Measurements from ENCODE around the gene CNTN5.

The CNTN5 gene

DNA sequence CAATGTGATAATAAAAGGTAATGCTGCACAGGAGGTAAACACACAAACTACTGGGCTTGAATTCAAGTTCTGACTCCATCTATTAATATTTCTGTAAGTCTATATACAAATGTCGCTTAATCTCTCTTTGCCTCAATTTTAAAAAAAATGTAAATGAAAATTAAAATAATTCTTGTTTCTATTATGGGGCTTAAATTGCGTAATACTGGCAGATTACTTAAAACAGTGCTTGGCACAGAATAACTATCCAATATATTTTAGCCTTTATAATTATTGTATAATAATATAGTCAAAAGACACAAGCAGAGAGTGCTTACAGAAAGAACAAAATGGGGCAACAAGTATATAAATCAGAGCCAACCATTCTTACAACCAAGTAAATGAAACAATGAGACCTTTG is 489.1 kb downstream of the CNTN5 start:
- DNase-seq (ENCODE audit: low spot score), result no peak

- DNase-seq (ENCODE audit: low spot score), result no peak
Measured at GRCh38 chr11:99513368-99513767, 492.6 kb downstream of the CNTN5 start.

GRCh38 chr11:99519095-99519494 is 498.3 kb downstream of the CNTN5 start:
- DNase-seq (ENCODE audit: low spot score), result no peak

- no peak for DNase-seq (ENCODE audit: low spot score)
Measured at GRCh38 chr11:99522467-99523173, 501.9 kb downstream of the CNTN5 start.

DNA sequence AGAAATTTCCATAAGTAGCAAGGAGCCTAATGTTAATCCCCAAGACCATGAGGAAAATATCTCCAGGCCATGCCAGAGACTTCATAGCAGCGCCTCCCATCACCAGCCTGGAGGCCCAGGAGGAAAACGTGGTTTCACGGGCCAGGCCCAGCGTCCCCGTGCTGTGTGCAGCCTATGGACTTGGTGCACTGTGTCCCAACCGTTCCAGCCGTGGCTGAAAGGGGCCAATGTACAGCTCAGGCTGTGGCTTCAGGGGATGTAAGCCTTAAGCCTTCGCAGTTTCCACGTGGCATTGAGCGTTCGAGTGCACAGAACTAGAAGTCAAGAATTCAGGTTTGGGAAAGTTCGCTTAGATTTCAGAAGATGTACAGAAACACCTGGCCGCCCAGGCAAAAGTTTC is 510.7 kb downstream of the CNTN5 start:
- DNase-seq (ENCODE audit: low spot score), result no peak

DNA sequence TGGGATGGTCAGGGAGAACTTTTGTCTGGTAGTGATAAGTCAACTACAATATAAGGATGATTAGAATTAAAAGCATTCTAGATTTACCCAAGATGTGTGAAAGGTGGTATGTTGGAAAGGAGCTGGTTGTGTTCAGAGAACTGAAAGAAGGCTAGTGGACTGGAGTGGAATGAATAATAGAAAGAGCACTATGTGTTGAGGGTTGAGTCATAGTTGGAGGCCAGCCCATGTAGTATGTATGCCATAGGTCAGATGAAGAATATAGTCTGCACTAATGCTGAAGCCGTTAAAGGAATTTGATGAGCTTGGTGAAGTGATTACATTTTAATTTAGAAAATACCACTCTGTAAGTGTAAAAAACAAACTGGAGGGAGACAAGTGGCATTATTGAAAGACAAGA is 514.1 kb downstream of the CNTN5 start:
- no peak for DNase-seq (ENCODE audit: low spot score)

DNA sequence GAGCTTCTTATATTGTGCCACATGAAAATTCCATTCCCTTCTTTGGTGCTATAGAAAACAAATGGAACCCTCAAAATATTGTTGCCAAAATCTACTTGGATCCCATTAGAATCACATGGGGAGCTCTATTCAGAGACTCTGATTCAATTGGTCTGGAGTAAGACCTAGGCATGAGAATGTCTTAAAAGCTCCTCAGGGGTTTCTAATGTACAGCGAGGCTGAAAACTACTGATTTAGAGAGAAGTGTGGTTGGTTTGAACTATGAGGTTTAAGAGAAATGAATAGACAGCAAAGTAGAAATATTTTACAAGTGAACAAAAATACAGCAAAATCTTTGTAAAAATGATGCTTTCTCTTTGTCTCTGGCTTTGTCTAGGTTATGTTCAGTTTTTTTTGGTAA is 514.7 kb downstream of the CNTN5 start:
- DNase-seq (ENCODE audit: low spot score), result no peak

DNA sequence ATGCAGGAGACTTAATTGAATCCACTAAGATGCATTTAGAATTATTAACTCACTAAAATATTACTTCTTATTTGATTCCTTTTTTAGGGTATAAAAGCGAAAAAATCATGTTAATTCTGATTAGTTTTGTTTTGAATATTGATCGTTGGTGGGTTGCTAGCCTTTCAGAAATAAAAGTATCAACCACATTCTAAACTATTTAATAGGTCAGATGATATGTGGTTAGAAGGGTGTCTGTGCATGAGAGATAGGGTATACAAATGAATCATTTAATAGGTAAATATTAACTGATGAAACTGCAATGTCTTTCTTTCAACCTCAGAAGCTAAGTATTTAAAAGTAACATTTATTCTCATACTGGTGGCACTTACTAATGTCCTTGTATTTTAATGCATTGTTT is 515.1 kb downstream of the CNTN5 start:
- DNase-seq (ENCODE audit: low spot score), result no peak

DNA sequence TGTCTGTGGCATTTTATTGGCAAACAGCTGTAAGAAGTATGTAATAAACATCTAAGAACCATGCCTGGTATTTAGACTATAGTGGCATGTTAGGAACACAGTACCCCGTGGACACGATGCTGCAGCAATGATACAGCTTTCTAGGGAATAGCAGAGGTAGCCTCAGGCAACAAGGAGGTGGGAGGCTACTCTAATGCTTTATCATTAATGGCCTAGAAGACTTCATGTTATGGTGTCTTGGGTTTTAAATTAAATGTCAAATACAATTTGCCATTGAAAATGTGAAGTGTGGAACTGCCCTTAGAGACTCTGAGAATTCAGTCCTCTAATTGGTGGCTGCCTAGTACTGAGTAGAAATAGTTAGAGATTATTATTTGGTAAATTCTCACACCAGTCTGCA is 516.9 kb downstream of the CNTN5 start:
- DNase-seq (ENCODE audit: low spot score), result no peak

GRCh38 chr11:99545616-99546015 is 524.9 kb downstream of the CNTN5 start:
- DNase-seq (ENCODE audit: low spot score), result no peak

GRCh38 chr11:99548264-99548663 is 527.5 kb downstream of the CNTN5 start:
- DNase-seq (ENCODE audit: low spot score), result no peak

DNA sequence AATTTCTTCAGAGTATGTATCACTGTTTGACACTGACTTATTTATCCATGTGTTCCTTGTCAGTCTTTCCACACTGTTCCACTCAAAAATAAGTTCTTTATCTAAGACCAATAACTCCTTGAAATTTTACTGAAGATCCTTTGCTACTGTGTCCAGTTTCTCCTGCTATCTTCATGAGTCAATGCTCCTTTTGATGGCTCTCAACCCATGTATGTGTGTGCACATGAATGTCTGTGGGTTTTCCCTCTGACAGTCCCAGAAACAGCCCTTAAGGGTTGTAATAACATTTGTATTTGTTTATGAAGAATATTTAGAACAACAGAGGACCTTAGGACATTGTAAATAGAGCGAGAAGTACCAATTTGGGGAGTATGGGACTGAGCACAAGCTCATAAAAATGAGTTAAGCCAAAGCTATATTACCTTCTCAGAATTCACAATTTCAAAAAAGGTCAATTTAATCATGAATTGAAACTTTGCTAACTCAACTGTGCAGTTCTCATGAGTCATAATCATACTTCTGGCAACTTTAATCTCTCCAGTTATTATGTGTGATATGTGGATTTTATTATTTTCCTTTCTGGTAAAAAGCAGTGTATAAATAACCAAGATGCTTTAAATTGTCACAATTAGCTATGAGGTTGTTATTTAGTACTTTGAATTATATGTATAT is 533.6 kb downstream of the CNTN5 start:
- no peak for DNase-seq (ENCODE audit: low spot score)

DNA sequence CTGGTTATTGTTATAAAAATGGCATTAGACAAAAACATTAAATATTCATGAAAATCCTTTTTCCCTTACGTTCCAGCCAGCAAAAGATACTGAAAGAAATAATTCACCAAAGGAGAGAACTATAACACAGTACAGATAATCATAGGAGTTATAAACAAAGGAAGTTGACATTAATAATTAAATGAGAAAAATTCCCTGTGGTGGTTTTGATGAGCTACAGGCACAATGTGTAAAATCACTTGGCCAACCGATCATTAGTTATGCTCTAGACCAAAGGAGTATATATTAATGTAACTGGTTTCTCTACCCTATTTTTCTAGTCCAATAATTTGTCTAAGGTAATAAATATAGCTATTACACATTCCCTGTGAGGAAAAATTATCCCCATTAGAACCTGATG is 534.7 kb downstream of the CNTN5 start:
- DNase-seq (ENCODE audit: low spot score), result no peak

GRCh38 chr11:99565333-99565732 is 544.6 kb downstream of the CNTN5 start:
- DNase-seq (ENCODE audit: low spot score), result no peak

DNA sequence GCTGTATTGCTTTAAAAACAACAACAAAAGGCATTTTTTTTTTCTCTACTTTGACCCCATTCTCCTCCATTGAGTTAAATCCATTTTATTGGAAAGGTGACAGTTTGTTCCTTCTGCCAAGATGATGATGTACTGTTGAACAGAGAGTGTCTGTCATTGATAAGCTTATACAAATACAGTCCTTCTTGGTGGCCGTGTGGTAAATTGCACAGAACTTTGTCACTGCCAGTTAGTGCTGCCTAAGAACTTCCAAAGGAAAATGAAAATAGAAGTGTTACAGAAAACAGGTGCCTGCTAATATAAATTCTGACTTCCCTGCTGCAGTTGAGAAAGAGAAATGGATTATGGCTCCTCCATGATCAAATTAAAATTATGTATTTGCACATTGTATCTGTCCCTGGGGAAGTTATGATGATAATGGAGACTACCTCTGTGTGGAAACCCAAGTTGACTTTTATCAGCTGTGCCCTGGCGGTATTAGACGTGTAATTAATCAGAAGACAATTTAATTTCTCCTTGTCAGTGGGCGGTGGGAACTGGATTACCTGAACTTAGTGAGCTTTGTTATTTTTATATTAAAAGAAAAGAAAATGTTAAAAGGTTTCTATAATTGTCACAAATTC is 546.7 kb downstream of the CNTN5 start:
- DNase-seq (ENCODE audit: low spot score), result no peak

- DNase-seq (ENCODE audit: low spot score), result no peak
Measured at GRCh38 chr11:99568808-99569207, 548.1 kb downstream of the CNTN5 start.

DNA sequence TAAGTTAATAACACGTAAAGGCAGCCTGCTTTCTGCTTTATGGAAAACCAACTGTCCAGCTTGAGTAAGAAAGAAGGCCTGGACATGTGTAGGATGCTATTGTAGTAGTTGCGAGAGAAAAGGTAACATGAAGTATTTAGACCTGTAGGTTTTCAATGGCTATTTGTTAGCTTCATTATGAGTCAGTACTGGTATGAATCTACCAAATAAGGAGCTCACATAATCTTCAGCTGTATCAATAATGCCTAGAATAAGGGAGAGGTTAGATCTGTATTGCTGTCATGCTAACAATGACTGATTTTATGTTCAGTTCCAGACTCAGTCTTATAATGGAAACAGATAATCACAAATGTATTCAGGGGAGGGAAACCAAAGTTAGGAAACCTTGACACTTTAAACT is 550.3 kb downstream of the CNTN5 start:
- DNase-seq (ENCODE audit: low spot score), result no peak

DNA sequence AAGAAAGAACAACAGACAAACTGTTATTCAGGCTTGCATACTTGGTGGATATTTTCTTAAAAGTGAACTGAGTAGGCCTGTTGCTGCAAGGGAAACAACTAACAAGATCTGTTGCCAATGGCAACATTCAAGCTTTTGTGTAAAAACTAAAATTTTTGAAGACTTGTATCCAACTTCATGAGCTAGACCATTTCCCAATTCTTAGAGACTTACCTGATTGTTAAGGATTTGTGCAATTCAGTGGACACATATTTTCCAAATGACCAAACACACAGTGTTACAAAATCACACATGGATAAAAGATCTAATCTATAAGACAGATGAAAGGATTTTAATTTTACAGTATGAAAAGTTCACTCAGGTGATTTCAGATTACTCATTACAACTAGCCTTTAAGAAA is 564.1 kb downstream of the CNTN5 start:
- no peak for DNase-seq (ENCODE audit: low spot score)

DNA sequence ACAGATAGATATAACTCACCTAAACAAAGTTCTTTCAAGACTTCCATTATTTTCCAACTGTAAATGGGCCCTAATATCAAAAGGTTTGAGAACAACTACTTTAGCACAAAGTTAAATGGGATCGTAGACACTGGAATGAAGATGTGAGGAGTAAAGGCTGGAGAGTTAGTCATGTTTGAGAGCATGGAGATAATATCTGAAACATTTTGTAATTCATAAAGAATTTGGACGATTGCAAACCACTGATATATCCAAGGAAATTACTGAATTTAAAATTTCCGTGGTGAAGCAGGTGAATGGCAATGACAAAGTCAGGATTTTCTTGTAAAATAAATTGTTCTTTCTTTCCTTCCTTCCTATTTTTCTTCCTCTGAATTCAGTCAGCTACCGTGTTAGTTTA is 564.9 kb downstream of the CNTN5 start:
- DNase-seq (ENCODE audit: low spot score), result no peak

DNA sequence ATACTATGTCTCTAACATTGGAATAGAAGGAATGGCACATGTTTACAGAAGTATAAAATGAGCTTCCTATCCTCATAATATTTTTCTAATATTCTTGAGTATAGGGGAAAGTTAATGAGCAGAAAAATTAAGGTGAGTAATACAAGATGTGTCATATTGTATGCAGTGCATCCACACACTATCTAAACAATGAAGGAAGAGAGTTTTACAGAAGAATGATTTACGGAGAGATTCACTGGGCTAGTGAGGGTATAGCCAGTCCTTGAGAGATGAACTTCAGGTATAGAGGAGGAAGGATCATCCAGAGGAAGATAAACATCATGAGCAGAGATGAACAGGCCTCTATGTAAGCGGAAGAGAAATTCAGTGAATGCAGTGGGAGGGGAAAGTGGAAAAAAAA is 569.0 kb downstream of the CNTN5 start:
- DNase-seq (ENCODE audit: low spot score), result no peak

DNA sequence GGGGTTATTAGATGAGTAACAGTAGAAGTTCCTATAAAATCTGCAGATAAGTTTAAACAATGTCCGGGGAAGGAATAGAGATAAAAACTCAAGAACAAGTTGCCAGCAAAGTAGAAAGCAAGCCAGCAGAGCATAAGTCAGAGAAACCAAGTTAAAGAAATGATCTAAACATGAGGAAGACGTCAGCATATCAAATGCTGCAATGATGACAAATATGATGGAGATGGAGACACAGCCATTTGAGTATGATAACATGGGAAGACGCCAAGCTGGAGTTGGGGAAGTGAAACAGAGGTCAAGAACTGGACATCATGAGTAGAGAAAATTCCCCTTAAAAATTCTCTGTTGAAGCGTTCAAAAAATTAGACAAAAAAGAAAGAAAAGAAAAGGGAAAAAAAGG is 571.5 kb downstream of the CNTN5 start:
- no peak for DNase-seq (ENCODE audit: low spot score)

DNA sequence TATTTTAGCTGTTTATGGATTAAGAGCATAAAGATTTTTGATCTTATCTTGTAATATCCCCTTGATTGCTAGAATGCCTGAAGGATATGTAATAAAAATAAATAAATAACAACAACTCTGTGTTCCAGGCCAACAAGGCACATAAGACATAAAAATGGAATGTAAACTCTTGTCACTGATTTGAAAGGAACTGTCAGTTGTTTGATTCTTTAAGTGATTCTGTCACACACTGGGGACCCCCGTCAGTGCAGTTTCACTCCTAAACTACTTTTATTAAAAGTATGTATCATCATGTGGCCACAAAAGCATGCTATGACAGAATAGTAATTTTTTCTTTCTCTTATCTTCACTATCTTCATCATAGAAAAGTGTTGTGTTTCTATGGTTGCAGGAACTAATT is 572.4 kb downstream of the CNTN5 start:
- no peak for DNase-seq (ENCODE audit: low spot score)

- no peak for DNase-seq (ENCODE audit: low spot score)
Measured at GRCh38 chr11:99601179-99601578, 580.4 kb downstream of the CNTN5 start.

- DNase-seq (ENCODE audit: low spot score), result no peak
Measured at GRCh38 chr11:99614352-99614751, 593.6 kb downstream of the CNTN5 start.

Data from germinal center (tissue), 1 donor.